Activated CD8-positive, alpha-beta memory T cell treated with anti-CD3 and anti-CD28 coated beads for 1 hour (primary cell): ENCODE measurements around the gene TOMM40.
"Not testable (repeated sequence)": the region's sequence is repeated elsewhere in the genome, so short reads cannot be mapped to it uniquely, and the experiment has no call there.

Experiments
- DNase-seq, 2 donors: peaks; one replicate each; pipeline ENCODE4 v3.0.0-alpha.2; 2020; ENCODE audit warnings: low read depth in 1 of 2; ENCODE audit errors: extremely low read depth in 1 of 2

Gene TOMM40

DNA sequence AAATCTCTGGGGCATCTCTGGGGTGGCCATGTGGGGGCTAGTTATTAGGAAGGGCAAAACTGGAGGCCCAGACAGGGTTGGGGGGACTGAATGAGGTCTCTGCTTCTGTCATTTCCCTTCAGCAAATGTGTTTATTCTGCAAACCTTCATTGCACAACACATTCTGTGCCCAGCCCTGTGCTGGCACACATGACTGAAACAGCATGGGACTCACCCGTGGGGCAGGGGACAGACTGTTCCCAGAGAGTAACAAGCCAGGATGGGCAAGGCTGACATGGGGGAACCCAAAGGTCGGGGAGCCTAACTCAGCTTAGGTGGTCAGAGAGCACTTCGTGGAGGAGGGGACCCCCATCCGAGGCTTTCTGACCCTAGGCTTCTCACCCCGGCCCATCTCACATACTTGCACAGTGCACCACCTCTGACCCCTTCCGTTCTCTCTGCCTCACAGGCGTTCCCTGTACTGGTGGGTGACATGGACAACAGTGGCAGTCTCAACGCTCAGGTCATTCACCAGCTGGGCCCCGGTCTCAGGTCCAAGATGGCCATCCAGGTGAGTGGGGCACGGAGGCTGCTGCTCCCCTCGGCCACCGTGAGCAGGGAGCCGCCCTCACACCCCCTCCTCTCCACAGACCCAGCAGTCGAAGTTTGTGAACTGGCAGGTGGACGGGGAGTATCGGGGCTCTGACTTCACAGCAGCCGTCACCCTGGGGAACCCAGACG, 2.4 kb downstream of the TOMM40 start:
- no peak for DNase-seq

DNA sequence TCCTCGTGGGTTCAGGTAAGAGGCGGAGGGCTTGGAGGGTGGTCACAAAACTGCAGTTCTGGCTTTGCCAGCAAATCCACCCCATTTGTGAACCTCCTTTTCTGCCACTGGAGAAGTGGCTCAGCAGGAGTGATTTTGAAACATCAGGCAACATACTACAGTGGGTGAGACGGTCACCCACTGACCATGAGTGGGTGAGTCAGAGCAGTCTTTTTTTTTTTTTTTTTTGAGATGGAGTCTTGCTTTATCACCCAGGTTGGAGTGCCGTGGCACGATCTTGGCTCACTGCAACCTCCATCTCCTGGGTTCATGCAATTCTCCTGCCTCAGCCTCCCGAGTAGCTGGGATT, 3.0 kb downstream of the TOMM40 start:
- DNase-seq: no peak

DNA sequence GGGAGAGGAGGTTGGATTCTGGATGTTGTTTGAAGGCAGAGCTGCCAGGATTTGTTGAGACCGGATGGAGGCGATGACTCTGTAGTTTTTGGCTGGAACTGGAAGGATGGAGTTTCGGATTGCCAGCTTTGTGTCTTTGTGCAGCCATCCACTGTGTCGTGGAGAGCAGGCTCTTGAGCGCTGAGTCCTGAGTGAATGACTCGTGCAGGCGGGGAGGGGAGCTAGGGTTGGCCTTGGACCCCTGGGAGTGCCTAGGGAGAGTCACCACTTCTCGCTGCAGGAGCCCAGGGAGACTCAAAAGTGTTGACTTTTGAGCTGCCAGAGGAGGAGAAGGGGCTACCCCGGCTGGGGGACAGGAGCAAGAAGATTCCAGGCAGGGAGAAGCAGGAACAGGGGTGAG, 3.9 kb downstream of the TOMM40 start:
- no peak for DNase-seq

DNA sequence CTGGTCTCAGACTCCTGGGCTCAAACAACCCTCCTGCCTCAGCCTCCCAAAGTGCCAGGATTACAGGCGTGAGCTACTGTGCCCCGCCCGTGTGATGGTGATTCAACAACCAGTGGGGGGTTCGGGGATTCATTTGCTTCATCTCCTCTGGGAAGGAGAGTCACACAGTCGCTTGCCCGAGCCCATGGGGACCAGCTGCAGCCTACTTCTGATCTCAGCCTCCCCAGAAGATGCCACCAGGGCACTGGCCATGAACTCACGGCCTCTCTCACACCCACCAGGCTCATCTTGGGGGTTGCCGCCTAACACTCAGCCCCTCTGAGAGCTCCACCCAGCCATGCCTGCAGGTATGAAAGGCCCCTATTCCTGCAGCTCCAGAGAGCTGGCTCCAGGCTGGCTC, 6.8 kb downstream of the TOMM40 start:
- no peak for DNase-seq

DNA sequence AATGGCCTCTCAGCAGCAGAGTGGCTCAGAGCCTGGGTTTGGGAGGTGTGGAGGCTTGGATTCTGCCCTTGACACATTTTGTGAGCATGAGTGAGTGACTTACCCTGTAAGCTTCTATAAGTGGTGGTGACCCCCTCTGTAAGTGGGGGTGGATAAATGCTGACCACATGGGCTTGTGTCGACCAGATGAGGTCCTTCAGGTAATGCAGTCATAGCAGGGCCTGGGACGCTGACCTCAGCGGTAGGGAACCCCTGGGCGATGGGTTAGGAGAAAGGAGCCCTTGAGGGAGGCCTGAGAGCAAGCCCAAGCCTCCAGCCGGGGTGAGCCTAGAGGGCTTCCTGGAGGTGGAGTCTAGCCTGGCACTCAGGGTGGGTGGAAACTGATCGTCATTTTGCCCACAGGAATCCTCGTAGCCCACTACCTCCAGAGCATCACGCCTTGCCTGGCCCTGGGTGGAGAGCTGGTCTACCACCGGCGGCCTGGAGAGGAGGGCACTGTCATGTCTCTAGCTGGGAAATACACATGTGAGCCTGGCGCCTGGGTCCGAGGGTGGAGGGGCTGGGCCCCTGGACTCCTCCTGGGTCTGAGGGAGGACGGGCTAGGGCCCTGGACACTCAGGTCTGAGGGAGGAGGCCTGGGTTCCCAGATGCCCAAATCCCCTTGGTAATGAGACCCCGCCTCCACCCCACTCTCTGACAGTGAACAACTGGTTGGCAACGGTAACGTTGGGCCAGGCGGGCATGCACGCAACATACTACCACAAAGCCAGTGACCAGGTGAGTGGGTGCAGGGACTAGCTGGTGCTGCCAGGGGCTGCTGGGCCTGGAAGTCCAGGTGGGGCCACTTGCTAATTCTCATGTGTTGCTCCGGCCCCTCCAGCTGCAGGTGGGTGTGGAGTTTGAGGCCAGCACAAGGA, 9.5 kb downstream of the TOMM40 start:
- DNase-seq: no peak

DNA sequence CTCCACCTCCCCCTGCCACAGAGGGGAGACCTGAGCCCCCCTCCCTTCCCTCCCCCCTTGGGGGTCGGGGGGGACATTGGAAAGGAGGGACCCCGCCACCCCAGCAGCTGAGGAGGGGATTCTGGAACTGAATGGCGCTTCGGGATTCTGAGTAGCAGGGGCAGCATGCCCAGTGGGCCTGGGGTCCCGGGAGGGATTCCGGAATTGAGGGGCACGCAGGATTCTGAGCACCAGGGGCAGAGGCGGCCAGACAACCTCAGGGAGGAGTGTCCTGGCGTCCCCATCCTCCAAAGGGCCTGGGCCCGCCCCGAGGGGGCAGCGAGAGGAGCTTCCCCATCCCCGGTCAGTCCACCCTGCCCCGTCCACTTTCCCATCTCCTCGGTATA, 12.2 kb downstream of the TOMM40 start:
- no peak for DNase-seq

DNA sequence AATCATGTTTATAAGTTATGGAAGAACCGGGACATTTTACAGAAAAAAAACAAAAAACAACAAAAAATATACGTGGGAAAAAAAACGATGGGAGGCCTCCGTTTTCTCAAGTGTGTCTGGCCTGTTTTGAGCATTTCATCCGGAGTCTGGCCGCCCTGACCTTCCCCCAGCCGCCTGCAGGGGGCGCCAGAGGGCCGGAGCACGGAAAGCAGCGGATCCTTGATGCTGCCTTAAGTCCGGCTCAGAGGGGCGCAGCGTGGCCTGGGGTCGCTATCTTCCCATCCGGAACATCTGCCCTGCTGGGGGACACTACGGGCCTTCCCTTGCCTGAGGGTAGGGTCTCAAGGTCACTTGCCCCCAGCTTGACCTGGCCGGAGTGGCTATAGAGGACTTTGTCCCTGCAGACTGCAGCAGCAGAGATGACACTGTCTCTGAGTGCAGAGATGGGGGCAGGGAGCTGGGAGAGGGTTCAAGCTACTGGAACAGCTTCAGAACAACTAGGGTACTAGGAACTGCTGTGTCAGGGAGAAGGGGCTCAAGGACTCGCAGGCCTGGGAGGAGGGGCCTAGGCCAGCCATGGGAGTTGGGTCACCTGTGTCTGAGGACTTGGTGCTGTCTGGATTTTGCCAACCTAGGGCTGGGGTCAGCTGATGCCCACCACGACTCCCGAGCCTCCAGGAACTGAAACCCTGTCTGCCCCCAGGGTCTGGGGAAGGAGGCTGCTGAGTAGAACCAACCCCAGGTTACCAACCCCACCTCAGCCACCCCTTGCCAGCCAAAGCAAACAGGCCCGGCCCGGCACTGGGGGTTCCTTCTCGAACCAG, 12.8 kb downstream of the TOMM40 start:
- peak; percentile 29 to 66 for DNase-seq

DNA sequence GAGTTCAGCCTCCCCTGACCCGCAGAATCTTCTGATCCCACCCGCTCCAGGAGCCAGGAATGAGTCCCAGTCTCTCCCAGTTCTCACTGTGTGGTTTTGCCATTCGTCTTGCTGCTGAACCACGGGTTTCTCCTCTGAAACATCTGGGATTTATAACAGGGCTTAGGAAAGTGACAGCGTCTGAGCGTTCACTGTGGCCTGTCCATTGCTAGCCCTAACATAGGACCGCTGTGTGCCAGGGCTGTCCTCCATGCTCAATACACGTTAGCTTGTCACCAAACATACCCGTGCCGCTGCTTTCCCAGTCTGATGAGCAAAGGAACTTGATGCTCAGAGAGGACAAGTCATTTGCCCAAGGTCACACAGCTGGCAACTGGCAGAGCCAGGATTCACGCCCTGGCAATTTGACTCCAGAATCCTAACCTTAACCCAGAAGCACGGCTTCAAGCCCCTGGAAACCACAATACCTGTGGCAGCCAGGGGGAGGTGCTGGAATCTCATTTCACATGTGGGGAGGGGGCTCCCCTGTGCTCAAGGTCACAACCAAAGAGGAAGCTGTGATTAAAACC, 13.5 kb downstream of the TOMM40 start:
- DNase-seq: no peak

DNA sequence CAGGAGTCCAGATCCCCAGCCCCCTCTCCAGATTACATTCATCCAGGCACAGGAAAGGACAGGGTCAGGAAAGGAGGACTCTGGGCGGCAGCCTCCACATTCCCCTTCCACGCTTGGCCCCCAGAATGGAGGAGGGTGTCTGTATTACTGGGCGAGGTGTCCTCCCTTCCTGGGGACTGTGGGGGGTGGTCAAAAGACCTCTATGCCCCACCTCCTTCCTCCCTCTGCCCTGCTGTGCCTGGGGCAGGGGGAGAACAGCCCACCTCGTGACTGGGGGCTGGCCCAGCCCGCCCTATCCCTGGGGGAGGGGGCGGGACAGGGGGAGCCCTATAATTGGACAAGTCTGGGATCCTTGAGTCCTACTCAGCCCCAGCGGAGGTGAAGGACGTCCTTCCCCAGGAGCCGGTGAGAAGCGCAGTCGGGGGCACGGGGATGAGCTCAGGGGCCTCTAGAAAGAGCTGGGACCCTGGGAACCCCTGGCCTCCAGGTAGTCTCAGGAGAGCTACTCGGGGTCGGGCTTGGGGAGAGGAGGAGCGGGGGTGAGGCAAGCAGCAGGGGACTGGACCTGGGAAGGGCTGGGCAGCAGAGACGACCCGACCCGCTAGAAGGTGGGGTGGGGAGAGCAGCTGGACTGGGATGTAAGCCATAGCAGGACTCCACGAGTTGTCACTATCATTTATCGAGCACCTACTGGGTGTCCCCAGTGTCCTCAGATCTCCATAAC, 14.5 kb downstream of the TOMM40 start, which contains the start of gene APOE:
Gene APOE (plus strand): TSS at position 360 of the 724 bp plus-strand sequence. CDS start 829 bp downstream, outside the sequence.
- DNase-seq: no peak

DNA sequence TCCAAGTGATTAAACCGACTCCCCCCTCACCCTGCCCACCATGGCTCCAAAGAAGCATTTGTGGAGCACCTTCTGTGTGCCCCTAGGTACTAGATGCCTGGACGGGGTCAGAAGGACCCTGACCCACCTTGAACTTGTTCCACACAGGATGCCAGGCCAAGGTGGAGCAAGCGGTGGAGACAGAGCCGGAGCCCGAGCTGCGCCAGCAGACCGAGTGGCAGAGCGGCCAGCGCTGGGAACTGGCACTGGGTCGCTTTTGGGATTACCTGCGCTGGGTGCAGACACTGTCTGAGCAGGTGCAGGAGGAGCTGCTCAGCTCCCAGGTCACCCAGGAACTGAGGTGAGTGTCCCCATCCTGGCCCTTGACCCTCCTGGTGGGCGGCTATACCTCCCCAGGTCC, 16.6 kb downstream of the TOMM40 start:
- no peak for DNase-seq

DNA sequence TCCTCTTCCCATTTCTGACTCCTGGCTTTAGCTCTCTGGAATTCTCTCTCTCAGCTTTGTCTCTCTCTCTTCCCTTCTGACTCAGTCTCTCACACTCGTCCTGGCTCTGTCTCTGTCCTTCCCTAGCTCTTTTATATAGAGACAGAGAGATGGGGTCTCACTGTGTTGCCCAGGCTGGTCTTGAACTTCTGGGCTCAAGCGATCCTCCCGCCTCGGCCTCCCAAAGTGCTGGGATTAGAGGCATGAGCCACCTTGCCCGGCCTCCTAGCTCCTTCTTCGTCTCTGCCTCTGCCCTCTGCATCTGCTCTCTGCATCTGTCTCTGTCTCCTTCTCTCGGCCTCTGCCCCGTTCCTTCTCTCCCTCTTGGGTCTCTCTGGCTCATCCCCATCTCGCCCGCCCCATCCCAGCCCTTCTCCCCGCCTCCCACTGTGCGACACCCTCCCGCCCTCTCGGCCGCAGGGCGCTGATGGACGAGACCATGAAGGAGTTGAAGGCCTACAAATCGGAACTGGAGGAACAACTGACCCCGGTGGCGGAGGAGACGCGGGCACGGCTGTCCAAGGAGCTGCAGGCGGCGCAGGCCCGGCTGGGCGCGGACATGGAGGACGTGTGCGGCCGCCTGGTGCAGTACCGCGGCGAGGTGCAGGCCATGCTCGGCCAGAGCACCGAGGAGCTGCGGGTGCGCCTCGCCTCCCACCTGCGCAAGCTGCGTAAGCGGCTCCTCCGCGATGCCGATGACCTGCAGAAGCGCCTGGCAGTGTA, 17.2 kb downstream of the TOMM40 start:
- DNase-seq: no peak

DNA sequence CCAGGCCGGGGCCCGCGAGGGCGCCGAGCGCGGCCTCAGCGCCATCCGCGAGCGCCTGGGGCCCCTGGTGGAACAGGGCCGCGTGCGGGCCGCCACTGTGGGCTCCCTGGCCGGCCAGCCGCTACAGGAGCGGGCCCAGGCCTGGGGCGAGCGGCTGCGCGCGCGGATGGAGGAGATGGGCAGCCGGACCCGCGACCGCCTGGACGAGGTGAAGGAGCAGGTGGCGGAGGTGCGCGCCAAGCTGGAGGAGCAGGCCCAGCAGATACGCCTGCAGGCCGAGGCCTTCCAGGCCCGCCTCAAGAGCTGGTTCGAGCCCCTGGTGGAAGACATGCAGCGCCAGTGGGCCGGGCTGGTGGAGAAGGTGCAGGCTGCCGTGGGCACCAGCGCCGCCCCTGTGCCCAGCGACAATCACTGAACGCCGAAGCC, 17.8 kb downstream of the TOMM40 start:
- DNase-seq: no peak

DNA sequence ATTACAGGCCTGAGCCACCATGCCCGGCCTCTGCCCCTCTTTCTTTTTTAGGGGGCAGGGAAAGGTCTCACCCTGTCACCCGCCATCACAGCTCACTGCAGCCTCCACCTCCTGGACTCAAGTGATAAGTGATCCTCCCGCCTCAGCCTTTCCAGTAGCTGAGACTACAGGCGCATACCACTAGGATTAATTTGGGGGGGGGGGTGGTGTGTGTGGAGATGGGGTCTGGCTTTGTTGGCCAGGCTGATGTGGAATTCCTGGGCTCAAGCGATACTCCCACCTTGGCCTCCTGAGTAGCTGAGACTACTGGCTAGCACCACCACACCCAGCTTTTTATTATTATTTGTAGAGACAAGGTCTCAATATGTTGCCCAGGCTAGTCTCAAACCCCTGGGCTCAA, 18.7 kb downstream of the TOMM40 start:
- no peak for DNase-seq

DNA sequence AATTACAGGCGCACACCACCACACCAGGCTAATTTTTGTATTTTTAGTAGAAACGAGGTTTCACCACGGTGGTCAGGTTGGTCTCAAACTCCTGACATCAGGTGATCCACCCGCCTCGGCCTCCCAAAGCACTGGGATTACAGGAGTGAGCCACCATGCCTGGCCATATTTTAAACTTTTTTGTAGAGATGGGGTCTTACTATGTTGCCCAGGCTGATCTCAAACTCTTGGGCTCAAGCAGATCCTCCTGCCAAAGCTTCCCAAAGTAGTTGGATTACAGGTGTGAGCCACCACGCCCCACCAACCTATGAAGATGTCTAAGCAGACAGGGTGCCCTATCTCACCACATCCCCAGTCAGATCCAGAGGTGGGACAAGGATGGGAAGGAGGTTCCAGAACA, 20.8 kb downstream of the TOMM40 start:
- not testable (repeated sequence) for DNase-seq

DNA sequence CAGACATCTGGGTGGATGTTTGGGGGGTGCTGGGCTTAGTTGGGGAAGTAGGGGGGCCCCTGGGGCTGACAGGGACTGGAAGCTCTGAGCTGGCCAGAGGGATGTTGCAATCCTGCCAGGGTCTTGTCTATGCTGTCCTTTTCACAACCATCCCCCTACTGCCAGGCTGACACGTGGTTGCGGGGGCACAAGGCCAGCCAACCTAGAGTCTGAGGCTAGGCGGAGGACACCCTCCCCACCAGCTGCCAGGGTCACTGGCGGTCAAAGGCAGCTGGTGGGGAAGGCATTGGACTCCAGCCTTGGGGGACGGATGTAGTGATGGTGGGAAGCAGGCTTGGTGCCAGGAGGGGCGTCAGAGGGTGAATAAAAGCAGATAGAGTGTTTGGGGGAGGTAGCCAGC, 21.8 kb downstream of the TOMM40 start:
- DNase-seq: no peak

DNA sequence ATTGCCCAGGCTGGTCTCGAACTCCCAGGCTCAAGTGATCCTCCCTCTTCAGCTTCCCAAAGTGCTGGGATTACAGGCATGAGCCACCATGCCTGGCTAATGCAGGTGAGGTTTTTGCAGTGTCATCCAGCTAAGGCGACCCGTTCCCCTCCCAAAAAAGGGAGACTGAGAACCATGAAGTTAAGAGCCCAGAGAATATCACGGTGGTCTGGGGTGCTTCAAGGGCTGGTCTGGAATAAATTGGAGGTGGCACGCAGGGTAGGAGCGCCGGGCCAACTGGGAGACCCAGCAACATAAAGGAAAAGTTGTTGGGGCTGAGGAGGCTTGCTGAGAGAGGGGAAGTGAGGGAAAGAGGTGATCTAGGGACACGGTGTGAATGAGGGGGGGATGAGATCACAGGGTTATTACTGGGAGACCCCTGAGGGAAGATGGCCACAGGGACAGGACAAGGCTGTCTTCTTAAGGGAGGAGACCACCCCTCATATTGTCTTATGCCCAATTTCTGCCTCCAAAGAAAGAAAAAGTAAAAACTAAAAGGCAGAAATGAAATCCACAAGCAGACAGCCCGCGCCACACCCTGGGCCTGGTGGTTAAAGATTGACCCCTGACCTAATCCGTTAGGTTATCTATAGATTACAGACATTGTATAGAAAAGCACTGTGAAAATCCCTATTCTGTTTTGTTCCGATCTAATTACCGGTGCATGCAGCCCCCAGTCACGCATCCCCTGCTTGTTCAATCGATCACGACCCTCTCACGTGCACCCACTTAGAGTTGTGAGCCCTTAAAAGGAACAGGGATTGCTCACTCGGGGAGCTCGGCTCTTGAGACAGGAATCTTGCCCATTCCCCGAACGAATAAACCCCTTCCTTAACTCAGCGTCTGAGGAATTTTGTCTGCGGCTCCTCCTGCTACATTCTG, 22.7 kb downstream of the TOMM40 start:
- not testable (repeated sequence) for DNase-seq

DNA sequence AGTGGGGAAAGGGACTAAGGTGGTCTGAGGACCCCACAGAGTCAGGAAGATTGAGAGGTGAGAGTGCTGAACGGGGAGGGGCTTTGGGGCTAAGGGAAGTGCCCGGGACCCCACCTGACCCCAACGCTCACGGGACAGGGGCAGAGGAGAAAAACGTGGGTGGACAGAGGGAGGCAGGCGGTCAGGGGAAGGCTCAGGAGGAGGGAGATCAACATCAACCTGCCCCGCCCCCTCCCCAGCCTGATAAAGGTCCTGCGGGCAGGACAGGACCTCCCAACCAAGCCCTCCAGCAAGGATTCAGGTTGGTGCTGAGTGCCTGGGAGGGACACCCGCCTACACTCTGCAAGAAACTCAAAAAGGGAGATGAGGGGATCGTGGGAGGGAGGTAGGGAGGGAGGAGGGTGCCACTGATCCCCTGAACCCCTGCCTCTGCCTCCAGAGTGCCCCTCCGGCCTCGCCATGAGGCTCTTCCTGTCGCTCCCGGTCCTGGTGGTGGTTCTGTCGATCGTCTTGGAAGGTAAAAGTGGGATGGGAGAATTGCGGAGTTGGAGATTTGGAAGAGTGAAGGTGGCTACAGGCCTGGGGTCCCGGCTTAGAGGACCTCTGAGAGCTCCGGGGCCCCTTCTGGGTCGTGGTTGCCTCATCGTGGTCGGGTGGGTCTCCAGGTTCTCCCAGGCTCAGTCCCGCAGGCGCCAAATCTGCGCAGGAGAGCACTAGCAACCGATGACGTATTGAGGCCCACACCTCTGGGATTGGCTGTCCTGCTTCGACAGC, 23.6 kb downstream of the TOMM40 start, which contains the start of gene APOC1:
Gene APOC1 (plus strand): TSS at position 176 of the 774 bp plus-strand sequence. CDS start 284 bp downstream, at position 460.
- DNase-seq: peak; percentile 32 to 49
